ENCODE data around the gene KIF18B.

DNA sequence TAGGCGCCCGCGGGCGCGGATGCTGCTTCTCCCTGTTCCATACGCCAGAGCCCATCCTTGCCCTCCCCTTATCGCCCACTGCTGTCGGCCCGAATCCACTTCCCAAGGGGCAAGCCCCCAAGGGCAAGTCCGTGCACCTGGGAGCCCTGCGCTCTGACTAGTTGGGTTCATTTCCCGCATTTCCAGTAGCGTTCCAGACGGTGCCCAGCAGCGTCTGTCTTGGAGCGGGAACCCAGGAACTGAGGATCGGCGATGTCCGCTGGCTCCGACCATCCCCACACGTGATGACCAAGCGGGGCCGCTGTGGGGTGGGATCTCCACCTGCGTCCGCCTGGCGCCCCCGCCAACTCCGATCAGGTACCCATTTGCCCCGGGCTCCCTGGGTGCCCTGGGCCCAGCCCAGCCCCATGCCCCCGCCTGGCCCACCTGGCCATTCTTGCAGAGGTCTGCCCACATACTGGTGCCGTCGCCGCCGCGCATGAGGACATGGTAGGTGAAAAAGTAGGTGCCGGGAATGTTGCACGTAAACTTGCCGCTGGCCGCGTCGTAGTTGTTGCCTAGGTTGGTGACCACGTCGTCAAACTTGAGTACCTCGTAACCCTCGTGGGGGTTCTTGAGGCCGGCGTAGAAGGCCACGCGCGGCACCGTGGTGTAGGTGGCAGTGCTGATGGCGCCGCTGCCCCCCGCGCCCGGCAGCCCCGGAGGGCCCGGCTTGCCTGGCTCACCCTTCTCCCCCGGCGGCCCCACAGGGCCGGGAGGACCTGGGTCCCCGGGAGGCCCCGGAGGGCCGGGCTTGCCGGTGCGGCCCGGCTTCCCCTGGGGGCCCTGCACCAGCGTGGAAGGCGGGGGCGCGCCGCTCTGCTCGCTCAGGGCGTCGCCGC lies 19.7 kb upstream of the KIF18B start:
- TF ChIP-seq YY1 (IDR thresholded peaks at IDR 0.05; ENCODE audit: insufficient read depth, insufficient read length): no peak
- no peak for TF ChIP-seq ZNF274 (IDR thresholded peaks at IDR 0.05; ENCODE audit: low read depth, low read length)

Data from NT2/D1 (cell line).